Activated gamma-delta T cell (primary cell): ENCODE results near the gene ZBTB7B.

Source experiments
- DNase-seq: peaks from one replicate; lab custom pipeline; 2025; lab: John Stamatoyannopoulos, UW

The ZBTB7B gene

GRCh38 chr1:155038602-155039307 lies 36.2 kb downstream of the ZBTB7B start:
- DNase-seq, result no peak

- DNase-seq, result no peak
Observed at GRCh38 chr1:155039308-155039669, 36.7 kb downstream of the ZBTB7B start.

GRCh38 chr1:155040358-155041093 lies 37.9 kb downstream of the ZBTB7B start:
- DNase-seq, result no peak

GRCh38 chr1:155042789-155043188 lies 40.2 kb downstream of the ZBTB7B start:
- DNase-seq, result no peak

GRCh38 chr1:155043301-155043702 lies 40.7 kb downstream of the ZBTB7B start:
- no peak for DNase-seq

GRCh38 chr1:155043793-155044192 lies 41.2 kb downstream of the ZBTB7B start:
- no peak for DNase-seq

- DNase-seq, result no peak
Observed at GRCh38 chr1:155044365-155044764, 41.8 kb downstream of the ZBTB7B start.

- no peak for DNase-seq
Observed at GRCh38 chr1:155044812-155045657, 42.4 kb downstream of the ZBTB7B start.

GRCh38 chr1:155048449-155049334 lies 46.1 kb downstream of the ZBTB7B start:
- no peak for DNase-seq

- DNase-seq, result no peak
Observed at GRCh38 chr1:155049651-155050559, 47.3 kb downstream of the ZBTB7B start.

GRCh38 chr1:155050560-155051341 lies 48.1 kb downstream of the ZBTB7B start, which contains the start of gene ADAM15:
TSS of gene ADAM15 (plus strand) at chr1:155051316. CDS start at chr1:155051387, 71 bp downstream.
- DNase-seq, result peak; percentile 69

- DNase-seq, result no peak
Observed at GRCh38 chr1:155051342-155051776, 48.8 kb downstream of the ZBTB7B start.

- DNase-seq, result no peak
Observed at GRCh38 chr1:155051777-155052398, 49.3 kb downstream of the ZBTB7B start.

- no peak for DNase-seq
Observed at GRCh38 chr1:155052439-155053395, 50.1 kb downstream of the ZBTB7B start.

- DNase-seq, result no peak
Observed at GRCh38 chr1:155053531-155054105, 51.0 kb downstream of the ZBTB7B start.

GRCh38 chr1:155057104-155057503 lies 54.5 kb downstream of the ZBTB7B start:
- no peak for DNase-seq

GRCh38 chr1:155057788-155058211 lies 55.2 kb downstream of the ZBTB7B start:
- DNase-seq, result no peak
